ENCODE measurements around the gene NTN1.

NTN1 gene

DNA sequence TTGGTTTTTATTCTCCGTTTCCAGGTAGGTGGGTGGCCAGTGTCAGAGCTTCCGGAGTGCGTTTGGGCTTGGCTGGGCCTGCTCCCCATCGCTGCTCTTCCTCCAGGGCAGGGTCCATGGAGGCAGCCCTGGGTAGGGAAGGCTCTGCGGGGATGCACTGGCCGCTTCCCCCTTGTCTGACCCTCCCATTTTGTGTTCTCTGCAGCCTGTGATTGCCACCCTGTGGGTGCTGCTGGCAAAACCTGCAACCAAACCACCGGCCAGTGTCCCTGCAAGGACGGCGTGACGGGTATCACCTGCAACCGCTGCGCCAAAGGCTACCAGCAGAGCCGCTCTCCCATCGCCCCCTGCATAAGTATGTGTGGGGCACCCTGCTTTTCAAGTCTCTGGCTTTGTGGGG is 158.3 kb downstream of the NTN1 start:
- Histone ChIP-seq H3K27ac (ENCODE audit: low read depth, low read length) (no peak overlapping the region), H3K4me1 (ENCODE audit: control insufficient read depth in 5 of 5, insufficient read depth in 5 of 5, low read length in 5 of 5) (peaks cover 0 to 11% (median 3%) of the 10 kb centered on the region in 5 donors), H3K27me3 (ENCODE audit: control insufficient read depth in 5 of 5, insufficient read depth in 4 of 5, low read length in 5 of 5) (peaks cover 2 to 10% (median 7%) of the 10 kb centered on the region in 5 donors), H3K36me3 (ENCODE audit: control insufficient read depth in 5 of 5, insufficient read depth in 5 of 5, low read length in 5 of 5) (no peaks in the 10 kb centered on the region), H3K4me3 (ENCODE audit: low read depth in 1 of 5, low read length in 5 of 5) (no peak overlapping the region), H3K9me3 (ENCODE audit: control insufficient read depth in 5 of 5, low read length in 5 of 5) (peaks cover 0 to 5% (median 1%) of the 10 kb centered on the region in 5 donors), H3K9ac (ENCODE audit: low read length in 5 of 5) (no peak overlapping the region)

- Histone ChIP-seq H3K27me3 (ENCODE audit: control insufficient read depth in 5 of 5, insufficient read depth in 4 of 5, low read length in 5 of 5) (peaks cover 6 to 18% (median 13%) of the 10 kb centered on the region in 5 donors), H3K36me3 (ENCODE audit: control insufficient read depth in 5 of 5, insufficient read depth in 5 of 5, low read length in 5 of 5) (no peaks in the 10 kb centered on the region), H3K27ac (ENCODE audit: low read depth, low read length) (no peak overlapping the region), H3K4me3 (ENCODE audit: low read depth in 1 of 5, low read length in 5 of 5) (no peak overlapping the region), H3K4me1 (ENCODE audit: control insufficient read depth in 5 of 5, insufficient read depth in 5 of 5, low read length in 5 of 5) (peaks cover 0 to 6% (median 0%) of the 10 kb centered on the region in 5 donors), H3K9me3 (ENCODE audit: control insufficient read depth in 5 of 5, low read length in 5 of 5) (no peaks in the 10 kb centered on the region), H3K9ac (ENCODE audit: low read length in 5 of 5) (no peak overlapping the region)
These were observed 160.3 kb downstream of the NTN1 start for GRCh38 chr17:9181640-9182039.

GRCh38 chr17:9183306-9183705 is 162.0 kb downstream of the NTN1 start:
- peaks cover 0 to 6% (median 0%) of the 10 kb centered on the region in 5 donors for H3K4me1 ChIP-seq (ENCODE audit: control insufficient read depth in 5 of 5, insufficient read depth in 5 of 5, low read length in 5 of 5)
- peaks cover 6 to 18% (median 13%) of the 10 kb centered on the region in 5 donors for H3K27me3 ChIP-seq (ENCODE audit: control insufficient read depth in 5 of 5, insufficient read depth in 4 of 5, low read length in 5 of 5)
- H3K9ac ChIP-seq (ENCODE audit: low read length in 5 of 5): no peak overlapping the region
- no peak overlapping the region for H3K4me3 ChIP-seq (ENCODE audit: low read depth in 1 of 5, low read length in 5 of 5)
- no peak overlapping the region for H3K27ac ChIP-seq (ENCODE audit: low read depth, low read length)
- no peaks in the 10 kb centered on the region for H3K36me3 ChIP-seq (ENCODE audit: control insufficient read depth in 5 of 5, insufficient read depth in 5 of 5, low read length in 5 of 5)
- no peaks in the 10 kb centered on the region for H3K9me3 ChIP-seq (ENCODE audit: control insufficient read depth in 5 of 5, low read length in 5 of 5)

- peaks cover 2 to 18% (median 8%) of the 10 kb centered on the region in 5 donors for H3K27me3 ChIP-seq (ENCODE audit: control insufficient read depth in 5 of 5, insufficient read depth in 4 of 5, low read length in 5 of 5)
- H3K9me3 ChIP-seq (ENCODE audit: control insufficient read depth in 5 of 5, low read length in 5 of 5): no peaks in the 10 kb centered on the region
- H3K9ac ChIP-seq (ENCODE audit: low read length in 5 of 5): no peak overlapping the region
- no peak overlapping the region for H3K4me3 ChIP-seq (ENCODE audit: low read depth in 1 of 5, low read length in 5 of 5)
- H3K27ac ChIP-seq (ENCODE audit: low read depth, low read length): no peak overlapping the region
- H3K4me1 ChIP-seq (ENCODE audit: control insufficient read depth in 5 of 5, insufficient read depth in 5 of 5, low read length in 5 of 5): peaks cover 0 to 6% (median 0%) of the 10 kb centered on the region in 5 donors
- no peaks in the 10 kb centered on the region for H3K36me3 ChIP-seq (ENCODE audit: control insufficient read depth in 5 of 5, insufficient read depth in 5 of 5, low read length in 5 of 5)
These were observed 163.8 kb downstream of the NTN1 start for GRCh38 chr17:9185142-9185541.

- peaks cover 2 to 13% (median 8%) of the 10 kb centered on the region in 5 donors for H3K27me3 ChIP-seq (ENCODE audit: control insufficient read depth in 5 of 5, insufficient read depth in 4 of 5, low read length in 5 of 5)
- no peak overlapping the region for H3K4me3 ChIP-seq (ENCODE audit: low read depth in 1 of 5, low read length in 5 of 5)
- H3K9ac ChIP-seq (ENCODE audit: low read length in 5 of 5): no peak overlapping the region
- no peak overlapping the region for H3K27ac ChIP-seq (ENCODE audit: low read depth, low read length)
- no peaks in the 10 kb centered on the region for H3K36me3 ChIP-seq (ENCODE audit: control insufficient read depth in 5 of 5, insufficient read depth in 5 of 5, low read length in 5 of 5)
- no peaks in the 10 kb centered on the region for H3K9me3 ChIP-seq (ENCODE audit: control insufficient read depth in 5 of 5, low read length in 5 of 5)
- peaks cover 0 to 6% (median 0%) of the 10 kb centered on the region in 5 donors for H3K4me1 ChIP-seq (ENCODE audit: control insufficient read depth in 5 of 5, insufficient read depth in 5 of 5, low read length in 5 of 5)
These were observed 164.5 kb downstream of the NTN1 start for GRCh38 chr17:9185688-9186284.

GRCh38 chr17:9187828-9188227 is 166.5 kb downstream of the NTN1 start:
- Histone ChIP-seq H3K27me3 (ENCODE audit: control insufficient read depth in 5 of 5, insufficient read depth in 4 of 5, low read length in 5 of 5) (peaks cover 0 to 11% (median 6%) of the 10 kb centered on the region in 5 donors), H3K9me3 (ENCODE audit: control insufficient read depth in 5 of 5, low read length in 5 of 5) (no peaks in the 10 kb centered on the region), H3K36me3 (ENCODE audit: control insufficient read depth in 5 of 5, insufficient read depth in 5 of 5, low read length in 5 of 5) (no peaks in the 10 kb centered on the region), H3K27ac (ENCODE audit: low read depth, low read length) (no peak overlapping the region), H3K9ac (ENCODE audit: low read length in 5 of 5) (no peak overlapping the region), H3K4me1 (ENCODE audit: control insufficient read depth in 5 of 5, insufficient read depth in 5 of 5, low read length in 5 of 5) (peaks cover 0 to 6% (median 0%) of the 10 kb centered on the region in 5 donors), H3K4me3 (ENCODE audit: low read depth in 1 of 5, low read length in 5 of 5) (no peak overlapping the region)

DNA sequence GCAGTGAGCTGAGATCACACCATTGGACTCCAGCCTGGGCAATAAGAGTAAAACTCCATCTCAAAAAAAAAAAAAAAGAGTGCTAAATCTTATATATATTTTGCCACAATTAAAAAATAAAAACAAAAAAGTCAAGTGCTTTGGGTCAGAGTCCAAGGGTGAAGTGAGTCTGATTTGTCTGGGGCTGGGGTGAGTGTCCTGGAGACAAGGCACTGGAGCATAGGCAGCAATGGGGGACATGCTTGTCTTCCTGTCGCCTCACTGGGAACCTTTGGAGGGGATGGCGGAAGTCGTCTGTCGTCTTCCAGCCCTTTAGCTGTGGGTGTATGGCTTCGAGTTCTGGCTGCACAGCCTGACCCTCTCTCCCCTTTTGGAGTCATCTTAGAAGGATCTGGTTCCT is 167.1 kb downstream of the NTN1 start:
- peaks cover 0 to 6% (median 0%) of the 10 kb centered on the region in 5 donors for H3K4me1 ChIP-seq (ENCODE audit: control insufficient read depth in 5 of 5, insufficient read depth in 5 of 5, low read length in 5 of 5)
- H3K4me3 ChIP-seq (ENCODE audit: low read depth in 1 of 5, low read length in 5 of 5): no peak overlapping the region

GRCh38 chr17:9189870-9190269 is 168.6 kb downstream of the NTN1 start:
- Histone ChIP-seq H3K4me3 (ENCODE audit: low read depth in 1 of 5, low read length in 5 of 5) (no peak overlapping the region), H3K27ac (ENCODE audit: low read depth, low read length) (no peak overlapping the region), H3K9me3 (ENCODE audit: control insufficient read depth in 5 of 5, low read length in 5 of 5) (no peaks in the 10 kb centered on the region), H3K27me3 (ENCODE audit: control insufficient read depth in 5 of 5, insufficient read depth in 4 of 5, low read length in 5 of 5) (peaks cover 0 to 11% (median 4%) of the 10 kb centered on the region in 5 donors), H3K9ac (ENCODE audit: low read length in 5 of 5) (no peak overlapping the region), H3K36me3 (ENCODE audit: control insufficient read depth in 5 of 5, insufficient read depth in 5 of 5, low read length in 5 of 5) (no peaks in the 10 kb centered on the region), H3K4me1 (ENCODE audit: control insufficient read depth in 5 of 5, insufficient read depth in 5 of 5, low read length in 5 of 5) (no peaks in the 10 kb centered on the region)

More for the DNA sequence above, 167.1 kb downstream of the NTN1 start:
- Histone ChIP-seq H3K9ac (ENCODE audit: low read length in 5 of 5) (no peak overlapping the region), H3K36me3 (ENCODE audit: control insufficient read depth in 5 of 5, insufficient read depth in 5 of 5, low read length in 5 of 5) (no peaks in the 10 kb centered on the region), H3K27me3 (ENCODE audit: control insufficient read depth in 5 of 5, insufficient read depth in 4 of 5, low read length in 5 of 5) (peaks cover 0 to 11% (median 6%) of the 10 kb centered on the region in 5 donors), H3K9me3 (ENCODE audit: control insufficient read depth in 5 of 5, low read length in 5 of 5) (no peaks in the 10 kb centered on the region), H3K27ac (ENCODE audit: low read depth, low read length) (no peak overlapping the region)

DNA sequence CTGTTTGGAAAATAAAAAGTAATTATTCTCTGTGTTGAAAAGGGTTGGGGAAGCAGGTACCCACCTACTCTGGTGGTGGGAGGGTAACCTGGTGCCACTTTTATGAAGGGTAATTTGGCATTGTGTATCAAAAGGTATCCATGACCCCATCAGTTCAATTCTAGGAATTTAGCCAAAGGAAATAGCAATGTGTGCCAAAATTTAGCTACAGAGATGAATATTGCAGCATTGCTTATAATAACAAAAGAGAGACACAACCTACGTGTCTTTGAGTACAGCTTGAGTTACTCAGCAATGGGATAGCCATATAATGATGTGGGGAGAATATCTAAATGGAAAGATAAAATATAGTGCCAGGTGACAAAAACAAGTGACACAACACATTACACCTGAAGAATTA is 170.7 kb downstream of the NTN1 start:
- Histone ChIP-seq H3K9me3 (ENCODE audit: control insufficient read depth in 5 of 5, low read length in 5 of 5) (no peaks in the 10 kb centered on the region), H3K9ac (ENCODE audit: low read length in 5 of 5) (no peak overlapping the region), H3K36me3 (ENCODE audit: control insufficient read depth in 5 of 5, insufficient read depth in 5 of 5, low read length in 5 of 5) (no peaks in the 10 kb centered on the region), H3K27ac (ENCODE audit: low read depth, low read length) (no peak overlapping the region), H3K4me3 (ENCODE audit: low read depth in 1 of 5, low read length in 5 of 5) (no peak overlapping the region), H3K27me3 (ENCODE audit: control insufficient read depth in 5 of 5, insufficient read depth in 4 of 5, low read length in 5 of 5) (no peaks in the 10 kb centered on the region), H3K4me1 (ENCODE audit: control insufficient read depth in 5 of 5, insufficient read depth in 5 of 5, low read length in 5 of 5) (no peaks in the 10 kb centered on the region)

DNA sequence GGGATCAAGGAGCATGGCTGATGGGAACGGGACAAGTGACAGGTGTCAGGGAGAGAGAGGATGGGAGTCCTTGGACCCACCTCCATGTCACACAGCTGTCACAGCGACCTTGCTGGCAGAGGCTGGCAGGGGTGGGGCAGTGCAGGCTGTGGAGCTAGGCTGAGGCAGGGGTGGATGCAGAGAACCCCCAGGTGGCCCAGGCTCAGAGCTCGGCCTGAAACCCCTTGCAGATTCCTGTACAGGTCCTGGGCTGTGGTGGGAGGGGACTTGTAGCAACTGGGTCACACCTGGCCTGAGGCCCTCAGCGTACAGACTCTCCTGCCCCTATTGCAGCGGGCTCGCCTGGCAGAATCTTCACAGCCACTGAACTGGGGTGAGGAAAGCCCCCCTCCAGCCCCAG is 174.1 kb downstream of the NTN1 start:
- no peaks in the 10 kb centered on the region for H3K36me3 ChIP-seq (ENCODE audit: control insufficient read depth in 5 of 5, insufficient read depth in 5 of 5, low read length in 5 of 5)
- H3K9me3 ChIP-seq (ENCODE audit: control insufficient read depth in 5 of 5, low read length in 5 of 5): peaks cover 0 to 3% (median 0%) of the 10 kb centered on the region in 5 donors
- no peak overlapping the region for H3K27ac ChIP-seq (ENCODE audit: low read depth, low read length)
- H3K9ac ChIP-seq (ENCODE audit: low read length in 5 of 5): no peak overlapping the region
- H3K4me1 ChIP-seq (ENCODE audit: control insufficient read depth in 5 of 5, insufficient read depth in 5 of 5, low read length in 5 of 5): no peaks in the 10 kb centered on the region
- peaks cover 0 to 2% (median 0%) of the 10 kb centered on the region in 5 donors for H3K27me3 ChIP-seq (ENCODE audit: control insufficient read depth in 5 of 5, insufficient read depth in 4 of 5, low read length in 5 of 5)
- H3K4me3 ChIP-seq (ENCODE audit: low read depth in 1 of 5, low read length in 5 of 5): no peak overlapping the region

Measured in subcutaneous abdominal adipose tissue (tissue), 5 donors.